ENCODE measurements around the gene SMAD6.

SMAD6 gene

DNA sequence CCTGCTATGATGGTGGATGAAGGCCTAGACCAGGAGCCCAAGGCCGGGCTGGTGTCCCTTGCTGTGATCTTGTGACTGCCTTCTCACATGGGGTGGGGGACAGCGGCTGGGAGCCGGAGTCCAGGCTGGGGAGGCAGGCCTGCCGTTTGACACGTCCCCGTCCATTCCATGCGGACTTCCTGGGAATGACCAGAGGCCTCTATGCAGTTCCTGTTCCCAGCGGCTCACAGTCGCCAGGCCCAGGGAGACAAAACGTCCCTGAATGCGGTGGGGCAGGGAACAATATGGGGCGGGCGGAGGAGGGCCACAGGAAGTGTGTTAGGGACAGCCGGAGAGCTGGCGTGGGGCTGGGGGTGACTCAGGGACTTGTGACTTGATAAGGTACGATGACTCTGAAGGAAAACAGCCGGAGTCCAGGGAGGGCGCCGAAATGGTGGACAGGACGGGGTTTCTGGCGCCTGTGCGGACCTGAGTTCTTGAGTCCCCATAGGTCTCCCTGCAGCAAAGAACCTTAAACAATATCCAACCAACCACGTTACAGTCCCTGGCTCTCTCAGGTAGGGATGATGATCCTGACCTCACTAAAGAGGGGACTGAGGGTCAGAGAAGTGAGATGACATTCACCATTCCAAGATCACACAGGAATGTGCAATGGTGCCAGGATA, 40.5 kb upstream of the SMAD6 start:
- DNase-seq (ENCODE audit: low spot score): no peak
- TF ChIP-seq CTCF (IDR thresholded peaks at IDR 0.05; ENCODE audit: extremely low read depth, insufficient read depth, missing control alignments): no peak
- in situ Hi-C loops (cut with MboI; ENCODE audit: low pct_unique_long_range_greater_than_20kb, low sequenced_read_pairs, unreplicated experiment): no loop called here

DNA sequence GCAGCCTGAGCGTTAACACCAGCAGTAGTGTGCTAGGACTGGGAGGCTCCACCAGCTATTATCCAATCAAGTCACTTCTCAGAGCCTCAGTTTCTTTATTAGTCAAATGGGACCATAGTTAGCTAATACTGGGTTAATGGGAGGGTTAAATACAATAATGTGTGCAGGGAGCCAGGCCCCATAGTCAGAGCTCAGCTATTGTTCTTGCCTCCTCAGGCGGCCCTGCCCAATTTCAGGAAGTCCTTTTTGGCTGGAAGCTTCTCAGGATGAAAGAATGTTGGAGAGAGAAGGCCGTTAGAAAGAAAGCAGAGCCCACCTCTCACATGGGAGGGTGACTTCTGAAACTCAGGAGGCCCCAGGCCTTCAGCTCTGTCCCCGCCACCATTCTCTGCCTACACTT, 39.5 kb upstream of the SMAD6 start:
- TF ChIP-seq CTCF (IDR thresholded peaks at IDR 0.05; ENCODE audit: extremely low read depth, insufficient read depth, missing control alignments): no peak
- in situ Hi-C loops (cut with MboI; ENCODE audit: low pct_unique_long_range_greater_than_20kb, low sequenced_read_pairs, unreplicated experiment): no loop called here

DNA sequence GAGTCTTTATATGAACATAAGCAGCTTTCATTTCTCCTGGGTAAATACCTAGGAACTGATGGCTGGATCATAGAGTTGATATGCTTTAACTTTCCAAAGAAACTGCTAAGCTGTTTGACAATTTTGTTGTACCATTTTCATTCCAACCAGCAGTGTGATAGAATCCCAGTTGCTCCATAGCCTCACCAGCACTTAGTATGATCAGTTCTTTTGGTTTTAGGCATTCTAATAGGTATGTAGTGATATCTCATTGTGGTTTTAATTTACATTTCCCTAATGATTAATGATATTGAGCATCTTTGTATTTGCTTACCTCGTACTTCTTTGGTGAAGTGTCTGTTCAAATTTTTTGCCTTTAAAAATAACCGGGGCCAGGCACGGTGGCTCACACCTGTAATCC, 38.4 kb upstream of the SMAD6 start:
- in situ Hi-C loops (cut with MboI; ENCODE audit: low pct_unique_long_range_greater_than_20kb, low sequenced_read_pairs, unreplicated experiment): no loop called here
- TF ChIP-seq CTCF (IDR thresholded peaks at IDR 0.05; ENCODE audit: extremely low read depth, insufficient read depth, missing control alignments): no peak
- DNase-seq (ENCODE audit: low spot score): no peak

More for the DNA sequence above, 39.5 kb upstream of the SMAD6 start:
- DNase-seq (ENCODE audit: low spot score): no peak

- in situ Hi-C loops (cut with MboI; ENCODE audit: low pct_unique_long_range_greater_than_20kb, low sequenced_read_pairs, unreplicated experiment): no loop called here
- DNase-seq (ENCODE audit: low spot score): no peak
- TF ChIP-seq CTCF (IDR thresholded peaks at IDR 0.05; ENCODE audit: extremely low read depth, insufficient read depth, missing control alignments): no peak
Measured at GRCh38 chr15:66670175-66670574, 31.9 kb upstream of the SMAD6 start.

- TF ChIP-seq CTCF (IDR thresholded peaks at IDR 0.05; ENCODE audit: extremely low read depth, insufficient read depth, missing control alignments): no peak
- DNase-seq (ENCODE audit: low spot score): no peak
- in situ Hi-C loops (cut with MboI; ENCODE audit: low pct_unique_long_range_greater_than_20kb, low sequenced_read_pairs, unreplicated experiment): no loop called here
Measured at GRCh38 chr15:66670762-66671580, 31.1 kb upstream of the SMAD6 start.

DNA sequence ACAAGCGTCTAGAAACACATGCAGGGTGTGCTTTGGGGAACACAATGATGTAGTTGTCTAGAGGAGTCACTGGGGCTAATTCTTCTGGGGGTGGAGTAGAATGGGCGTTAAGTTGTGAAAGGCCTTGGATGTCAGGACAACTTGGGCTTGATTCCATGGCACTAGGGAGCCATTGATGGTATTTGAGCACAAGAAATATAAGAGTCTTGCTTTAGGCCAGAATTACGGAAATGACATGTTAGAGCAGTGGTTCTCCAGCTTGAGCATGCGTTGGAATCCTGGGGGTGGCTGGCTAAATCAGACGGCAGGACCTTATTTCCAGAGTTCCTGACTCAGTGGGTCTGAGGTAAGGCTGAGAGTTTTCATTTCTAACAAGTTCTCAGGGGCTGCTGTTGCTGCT, 29.2 kb upstream of the SMAD6 start:
- TF ChIP-seq CTCF (IDR thresholded peaks at IDR 0.05; ENCODE audit: extremely low read depth, insufficient read depth, missing control alignments): no peak
- in situ Hi-C loops (cut with MboI; ENCODE audit: low pct_unique_long_range_greater_than_20kb, low sequenced_read_pairs, unreplicated experiment): no loop called here
- no peak for DNase-seq (ENCODE audit: low spot score)
